Hematopoietic multipotent progenitor cell treated with erythropoietin and hydrocortisone succinate and interleukin-3 and kit ligand, for 6 days (in vitro differentiated cells): ENCODE data around the gene UNC5C.
"Not testable (repeated sequence)": the region's sequence is repeated elsewhere in the genome, so short reads cannot be mapped to it uniquely, and the experiment has no call there.

Experiments used
- DNase-seq: peaks from one replicate; pipeline ENCODE4 v3.0.0-alpha.2; 2015

The UNC5C gene

DNA sequence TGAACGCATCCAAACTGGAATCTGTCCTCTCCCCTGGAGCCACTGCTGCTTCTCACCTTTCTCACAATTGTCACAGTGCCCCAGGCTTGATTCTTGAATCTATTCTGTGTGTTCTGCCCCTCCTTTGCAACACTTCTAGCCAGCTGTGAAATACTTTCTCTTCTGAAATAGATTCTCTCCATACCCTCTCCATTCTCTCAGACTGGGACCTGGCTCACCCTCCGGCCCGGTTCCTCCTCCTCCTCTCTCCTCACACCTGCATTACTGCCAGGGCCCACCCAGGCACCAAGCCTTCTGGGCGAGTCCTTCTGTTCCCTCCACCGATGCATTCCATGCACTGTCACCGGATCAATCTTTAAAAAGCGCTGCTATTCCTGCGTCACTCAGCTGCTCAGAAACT, 336.1 kb downstream of the UNC5C start:
- no peak for DNase-seq

DNA sequence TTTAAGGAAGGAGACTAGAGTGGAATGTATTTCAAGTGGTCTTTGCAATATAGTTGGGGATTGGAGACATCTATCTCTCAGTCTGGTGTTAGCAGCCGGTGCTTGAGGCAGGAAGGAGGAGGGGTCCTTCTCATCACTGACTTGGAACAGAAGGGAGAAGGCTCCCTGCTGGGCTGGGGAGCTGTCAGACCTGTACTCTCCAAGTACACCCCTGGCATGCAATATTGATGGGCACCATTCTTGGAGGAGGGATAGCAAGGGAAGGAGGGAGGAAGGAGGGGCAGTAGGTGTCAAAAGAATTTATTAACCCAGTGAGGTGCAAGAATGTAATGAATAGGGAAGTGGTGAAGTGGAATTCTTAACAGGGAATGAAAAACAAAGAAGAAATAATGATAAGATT, 338.8 kb downstream of the UNC5C start:
- no peak for DNase-seq

DNA sequence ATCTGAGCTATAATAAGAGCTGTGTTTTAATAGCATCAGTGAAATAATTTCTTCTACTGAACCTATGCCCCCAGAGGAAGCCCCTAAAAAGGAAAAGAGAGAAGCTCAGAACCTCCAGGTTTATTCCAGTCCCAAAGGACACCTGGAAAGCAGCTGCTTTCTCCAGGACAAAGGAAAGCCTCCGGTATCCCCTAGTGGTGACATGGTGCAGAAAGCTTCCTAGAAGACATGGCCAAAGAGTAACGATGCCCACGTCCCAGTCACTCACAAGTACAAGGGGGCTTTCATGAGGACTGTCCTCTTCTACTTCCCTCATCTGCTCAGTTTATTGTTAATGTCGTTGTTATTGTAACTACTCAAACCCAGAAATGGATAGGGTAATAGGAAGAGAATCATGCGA, 343.9 kb downstream of the UNC5C start:
- DNase-seq = no peak

DNA sequence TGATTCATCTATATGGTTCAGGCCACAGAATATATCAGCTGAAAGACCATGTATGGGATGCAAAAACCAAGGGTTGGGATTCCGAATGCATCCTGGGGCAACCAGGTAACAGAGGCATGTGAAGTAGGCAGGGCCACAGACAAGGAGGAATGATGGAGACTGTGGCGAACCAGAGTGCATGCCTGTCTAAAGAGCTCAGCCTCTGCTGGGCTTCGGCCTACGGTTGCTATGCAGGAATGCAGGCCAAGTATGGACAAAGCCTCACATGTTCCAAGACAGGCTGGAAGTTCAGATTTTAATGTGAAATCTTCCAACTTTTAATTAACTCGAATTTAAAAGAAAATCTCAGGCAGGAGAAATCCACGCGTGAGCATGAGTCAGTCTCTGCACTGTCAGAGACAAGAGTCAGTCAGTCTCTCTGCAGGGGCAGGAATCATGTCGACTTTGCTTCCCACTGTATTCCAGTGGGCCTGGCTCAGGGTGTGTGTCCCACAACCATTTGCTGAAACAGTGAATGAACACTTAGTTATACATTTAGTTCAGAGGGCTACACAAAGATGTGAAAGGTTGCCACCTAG, 344.4 kb downstream of the UNC5C start:
- DNase-seq = no peak

DNA sequence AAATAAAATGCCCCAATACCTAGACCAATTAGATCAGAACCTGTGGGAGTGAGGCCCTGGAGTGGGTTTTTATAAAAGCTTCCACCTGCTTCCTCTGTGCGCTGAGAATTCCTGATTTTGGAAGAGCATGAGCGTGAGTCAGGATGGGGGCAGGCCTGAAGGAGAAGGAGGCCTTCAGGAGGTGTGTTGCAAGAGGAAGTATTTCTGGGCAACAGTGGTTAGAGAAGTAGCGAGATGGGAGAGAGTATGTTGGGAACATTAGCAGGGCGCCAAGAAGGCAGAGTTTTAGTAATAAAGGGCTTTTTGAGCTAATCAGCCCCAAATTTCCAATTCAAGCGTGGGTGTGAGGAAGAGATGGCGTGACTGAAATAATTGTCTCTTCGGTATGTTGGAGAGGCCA, 349.8 kb downstream of the UNC5C start:
- DNase-seq = no peak

DNA sequence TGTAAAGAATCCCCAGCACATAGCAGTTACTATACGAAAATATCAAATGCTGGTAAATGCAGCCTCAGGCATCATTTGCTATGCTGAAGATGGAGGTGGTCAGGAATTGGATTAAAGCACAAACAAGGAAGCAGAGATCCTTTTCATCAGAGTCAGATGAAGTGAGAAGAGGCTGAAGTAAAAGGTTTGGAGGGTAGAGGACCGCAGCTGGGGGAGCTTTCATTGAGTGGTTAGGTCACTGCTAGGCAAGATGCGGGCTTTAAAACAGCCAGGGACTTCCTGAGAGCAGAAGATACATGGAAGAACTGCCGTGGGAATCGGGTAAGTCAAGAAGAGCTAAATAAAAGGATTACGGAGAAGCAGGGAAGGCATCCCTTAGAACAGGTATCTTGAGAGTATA, 351.4 kb downstream of the UNC5C start:
- DNase-seq = no peak

DNA sequence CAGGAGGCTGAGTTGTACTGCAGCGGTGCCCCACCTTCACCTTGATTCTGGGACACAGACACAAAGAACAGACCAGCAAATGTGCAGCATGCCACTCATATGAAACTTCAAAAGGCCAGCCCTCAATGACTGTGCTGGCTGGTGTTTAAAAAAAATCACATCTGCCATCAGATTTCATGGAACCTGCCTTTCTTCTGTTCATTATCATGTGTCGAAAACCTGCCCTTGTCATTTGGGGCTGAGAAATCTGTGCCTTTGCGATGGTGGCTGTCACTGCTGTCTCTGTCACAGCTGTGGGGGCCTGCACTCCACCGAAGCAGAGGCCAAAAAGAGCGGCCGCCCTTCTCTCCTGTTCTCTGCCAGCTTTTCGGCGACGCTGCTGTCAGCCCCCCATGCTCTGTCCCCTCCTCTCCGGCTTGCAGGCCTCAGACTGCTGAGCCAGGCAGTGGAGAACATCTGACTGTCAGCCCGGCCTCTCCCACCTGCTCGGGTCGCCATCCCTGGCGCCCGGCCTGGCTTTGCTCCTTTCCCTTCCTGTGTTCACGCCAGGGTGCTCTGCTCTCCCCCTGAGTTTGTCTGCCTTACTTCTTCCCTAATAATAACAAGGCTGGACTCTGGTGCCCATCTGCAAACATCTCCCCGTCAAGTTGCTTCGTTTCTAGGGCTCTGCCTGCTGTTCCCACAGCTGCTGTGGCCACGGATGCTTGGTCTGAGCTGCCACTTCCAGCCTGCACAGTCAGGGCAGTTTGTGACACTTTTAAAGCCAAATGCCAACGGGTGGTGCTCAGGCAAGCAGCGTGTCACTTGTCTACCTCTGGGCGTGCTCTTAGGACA, 355.2 kb downstream of the UNC5C start:
- no peak for DNase-seq

DNA sequence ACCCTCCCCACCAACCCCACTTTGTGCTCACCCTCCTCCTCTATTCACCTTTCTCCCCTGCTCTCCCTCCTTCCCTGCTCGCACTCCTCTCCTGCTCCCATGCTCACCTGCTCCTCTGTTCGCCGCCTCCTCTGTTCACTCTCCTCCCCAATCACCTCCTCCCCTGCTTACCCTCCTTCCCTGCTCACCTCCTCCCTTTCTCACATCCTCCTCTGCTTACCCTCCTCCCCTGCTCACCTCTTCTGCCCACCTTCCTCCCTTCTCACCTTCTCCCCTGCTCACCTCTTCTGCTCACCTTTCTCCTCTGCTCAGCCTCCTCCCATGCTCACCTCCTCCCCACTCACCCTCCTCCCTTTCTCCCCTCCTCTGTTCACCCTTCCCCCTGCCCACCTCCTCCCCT, 357.2 kb downstream of the UNC5C start:
- DNase-seq = no peak

DNA sequence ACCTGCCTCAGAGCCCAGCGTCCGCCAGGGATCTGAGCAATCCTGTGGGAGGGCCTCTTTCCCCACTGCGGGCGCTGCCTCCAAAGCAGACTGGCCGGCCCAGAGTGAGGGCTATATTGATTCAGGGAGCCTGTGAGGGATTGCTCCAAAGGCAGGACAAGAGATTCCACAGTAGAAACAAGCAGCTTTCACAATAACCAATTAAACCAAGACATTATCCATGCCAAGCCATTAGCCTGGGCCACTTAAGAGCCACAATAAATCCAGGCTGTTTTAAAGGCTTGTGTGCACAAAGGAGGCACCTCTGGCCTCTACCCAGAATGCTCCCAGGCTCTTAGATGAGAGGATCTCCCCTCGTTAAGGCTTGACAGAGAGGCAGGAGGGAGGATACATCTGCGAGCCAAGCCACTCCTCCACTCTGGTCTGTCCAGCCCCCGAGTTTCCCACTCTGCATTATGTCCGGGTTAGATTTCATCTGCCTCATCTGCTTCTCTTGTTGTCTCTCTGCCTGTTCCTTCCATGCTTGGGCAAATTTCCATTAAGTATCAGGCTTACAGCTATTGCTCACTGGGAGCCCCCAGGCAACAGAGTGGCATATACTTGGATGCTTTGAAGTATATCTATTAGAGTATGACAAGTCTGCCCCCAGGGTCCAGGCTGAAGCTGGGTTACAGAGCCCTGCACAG, 357.9 kb downstream of the UNC5C start:
- DNase-seq = no peak

DNA sequence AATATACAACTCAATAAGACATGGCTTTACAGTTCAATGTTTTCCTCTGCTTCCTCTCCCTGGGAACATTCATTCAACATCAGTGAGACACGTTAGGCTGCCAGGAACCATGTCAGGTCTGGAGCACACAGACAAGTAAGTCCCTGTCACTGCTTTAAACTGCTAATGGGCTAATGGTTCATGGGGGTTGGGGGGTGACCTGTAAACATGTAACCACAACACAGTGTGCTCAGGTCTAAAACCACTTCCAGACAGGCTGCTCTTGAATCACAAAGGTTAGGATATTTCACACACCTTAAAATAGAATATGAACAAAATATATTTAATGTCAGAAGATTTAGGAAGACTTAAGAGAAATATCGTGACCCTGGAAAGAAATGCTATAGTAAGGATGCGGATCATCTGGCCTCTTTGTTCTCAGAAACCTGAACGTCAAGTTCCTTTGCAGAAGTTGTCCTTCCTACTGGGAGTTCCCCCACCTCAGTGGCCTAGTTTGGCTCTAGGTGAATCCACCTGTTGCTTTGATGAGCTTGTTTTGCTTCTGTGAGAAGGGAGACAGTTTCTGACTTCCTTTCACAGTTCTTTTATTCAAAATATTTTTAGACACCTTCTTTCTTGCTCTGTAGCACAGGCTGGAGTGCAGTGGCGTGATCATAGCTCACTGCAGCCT, 359.9 kb downstream of the UNC5C start:
- DNase-seq = no peak

DNA sequence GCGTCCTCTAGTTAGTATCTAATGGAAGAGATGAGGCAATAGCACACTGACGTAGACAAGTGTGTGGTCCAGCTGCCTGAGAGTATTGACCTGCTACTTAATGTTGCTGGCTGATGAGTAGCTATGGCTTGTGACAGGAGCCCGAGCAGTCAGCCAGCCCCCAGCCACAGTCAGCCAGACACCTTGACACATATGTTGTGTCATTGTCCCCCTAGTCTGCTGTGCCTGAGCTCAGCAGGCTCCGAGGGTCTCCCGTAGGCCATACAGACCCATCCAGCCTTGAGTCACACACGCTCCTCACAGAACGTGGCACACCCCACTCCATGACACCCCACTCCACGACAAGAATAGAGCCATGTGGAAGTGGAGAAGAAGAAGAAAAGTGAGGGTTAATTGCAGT, 362.1 kb downstream of the UNC5C start:
- no peak for DNase-seq

DNA sequence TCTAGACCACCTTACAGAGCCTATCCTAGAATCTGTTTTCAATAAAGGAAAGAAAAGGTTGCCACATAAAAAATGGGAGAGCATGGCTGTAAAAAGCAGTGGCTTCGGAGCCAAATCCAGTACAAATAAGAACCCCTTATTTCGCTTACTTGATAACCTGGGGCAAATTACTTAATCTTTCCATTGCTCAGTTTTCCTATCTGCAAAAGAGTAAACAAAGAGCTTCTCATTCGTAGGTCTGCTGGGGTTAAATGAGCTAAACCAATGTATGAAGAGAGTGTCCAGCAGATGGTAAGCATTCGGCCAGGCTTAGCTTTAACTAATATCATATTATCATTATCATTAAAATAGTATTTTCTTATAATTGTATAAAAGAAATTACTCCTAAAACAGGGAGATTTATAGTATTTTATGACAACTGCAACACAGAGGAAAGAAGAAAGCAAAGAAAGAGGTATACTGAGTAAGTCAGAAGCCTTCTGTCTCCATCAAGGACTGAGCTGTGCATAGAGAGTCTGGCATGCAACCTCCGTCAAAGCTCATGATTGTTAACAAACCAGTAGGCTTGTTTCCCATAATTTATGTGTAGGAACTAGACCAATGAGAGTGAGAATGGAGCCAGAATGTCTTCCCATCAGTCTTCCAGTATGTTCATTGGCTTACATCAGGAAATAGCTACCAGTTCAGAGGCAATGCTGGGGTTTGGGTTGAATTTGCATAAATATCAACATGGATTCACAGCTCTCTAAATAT, 364.9 kb downstream of the UNC5C start:
- no peak for DNase-seq

DNA sequence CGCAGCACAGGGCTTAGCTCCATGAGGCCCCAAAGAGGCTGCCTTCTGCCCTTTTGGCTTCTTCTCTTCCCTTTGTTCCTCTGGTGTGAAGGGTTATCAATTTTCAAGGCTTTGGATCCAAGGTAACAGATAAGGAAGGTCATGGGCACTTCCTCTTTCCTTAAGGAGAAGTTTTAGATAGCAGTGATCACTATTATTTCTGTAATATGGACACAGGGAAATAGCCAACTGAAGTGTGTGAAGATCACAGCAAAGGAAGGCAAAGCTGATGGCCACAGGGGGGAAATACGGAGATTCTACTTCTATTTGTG, 366.8 kb downstream of the UNC5C start:
- no peak for DNase-seq

DNA sequence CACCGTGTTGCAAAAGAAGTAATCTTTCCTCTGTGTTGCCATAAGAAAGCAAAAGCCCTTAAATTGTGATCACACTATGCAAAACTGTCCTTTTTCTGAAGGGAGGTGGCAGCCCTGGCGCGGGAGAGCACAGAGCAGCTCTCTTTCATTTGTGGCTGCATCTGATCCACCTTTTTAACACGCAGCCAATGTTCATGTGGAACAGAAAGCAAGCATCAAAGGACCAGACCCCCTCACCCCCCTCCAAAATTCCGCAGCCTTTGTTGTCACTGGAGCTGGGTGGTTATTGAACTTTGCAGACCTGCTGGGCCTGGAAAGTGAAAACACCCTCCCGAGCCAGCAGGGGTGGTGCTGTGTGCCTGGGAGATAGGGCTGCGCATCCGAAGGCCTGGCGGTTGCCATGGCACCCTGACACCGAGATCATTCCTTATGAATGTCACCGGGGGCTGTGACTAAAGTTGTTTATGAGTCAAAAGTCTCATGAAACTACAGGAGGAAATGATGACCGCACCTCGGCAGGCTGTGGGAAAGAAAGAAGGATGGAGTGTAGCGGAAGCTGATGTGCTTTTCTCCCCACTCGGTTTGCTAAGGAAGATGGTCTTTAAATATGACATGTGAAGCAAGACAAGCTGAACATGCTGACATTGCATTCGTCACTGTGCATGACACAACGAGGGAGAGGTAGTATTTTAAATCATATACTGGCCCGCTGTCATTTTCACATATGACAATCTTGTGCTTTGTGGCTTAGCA, 367.4 kb downstream of the UNC5C start:
- DNase-seq = no peak

DNA sequence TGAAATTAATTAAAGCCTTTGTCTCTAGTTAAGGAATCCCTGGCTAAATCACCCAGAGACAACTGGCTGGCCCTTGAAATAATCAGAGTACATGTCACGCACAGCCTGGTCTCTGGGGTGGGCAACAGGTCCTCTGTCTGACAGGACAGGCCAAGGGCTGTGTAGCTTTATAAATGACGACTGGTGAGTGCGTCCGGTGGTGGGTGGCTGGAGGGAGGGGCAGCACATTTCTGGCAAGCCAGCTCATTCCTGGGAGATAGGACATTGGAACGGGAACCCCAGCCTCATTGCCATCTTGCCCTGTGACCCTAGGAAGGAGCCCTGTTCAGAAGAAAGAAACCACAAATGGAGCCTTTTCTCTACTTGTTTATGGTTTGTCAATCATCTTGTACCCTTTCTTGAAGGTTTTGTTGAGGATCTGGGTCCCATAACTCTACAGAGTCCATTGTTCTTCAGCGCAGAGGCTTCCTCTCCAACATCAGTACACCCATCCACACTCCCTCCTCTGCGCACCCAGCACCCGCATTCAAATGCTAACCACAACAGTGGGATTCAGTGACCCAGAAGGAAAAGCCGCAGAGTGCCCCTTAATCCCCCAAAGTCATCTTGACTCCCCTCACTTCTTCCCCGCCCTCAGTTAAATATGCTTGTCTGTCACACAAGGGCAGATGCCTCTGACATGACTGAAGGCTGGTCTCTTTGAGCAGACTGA, 368.1 kb downstream of the UNC5C start:
- DNase-seq = no peak

DNA sequence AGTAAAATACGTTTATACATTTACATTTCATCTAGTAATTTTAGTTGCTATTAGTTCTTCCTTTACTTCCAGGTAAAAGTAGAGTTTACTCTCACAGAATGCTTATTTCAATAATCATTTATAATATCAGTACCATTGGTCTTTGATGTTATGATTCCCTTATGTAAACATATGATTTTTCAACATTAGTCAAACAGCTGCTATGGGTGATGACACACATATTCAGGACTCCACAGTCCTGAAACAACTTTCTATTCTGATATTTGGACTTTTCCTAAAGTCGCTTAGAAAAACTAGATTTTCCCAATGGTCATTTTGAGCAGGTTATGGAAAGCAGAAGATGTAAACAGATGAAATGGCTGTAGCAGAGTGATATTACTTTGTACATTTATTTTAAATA, 369.8 kb downstream of the UNC5C start:
- DNase-seq = no peak

DNA sequence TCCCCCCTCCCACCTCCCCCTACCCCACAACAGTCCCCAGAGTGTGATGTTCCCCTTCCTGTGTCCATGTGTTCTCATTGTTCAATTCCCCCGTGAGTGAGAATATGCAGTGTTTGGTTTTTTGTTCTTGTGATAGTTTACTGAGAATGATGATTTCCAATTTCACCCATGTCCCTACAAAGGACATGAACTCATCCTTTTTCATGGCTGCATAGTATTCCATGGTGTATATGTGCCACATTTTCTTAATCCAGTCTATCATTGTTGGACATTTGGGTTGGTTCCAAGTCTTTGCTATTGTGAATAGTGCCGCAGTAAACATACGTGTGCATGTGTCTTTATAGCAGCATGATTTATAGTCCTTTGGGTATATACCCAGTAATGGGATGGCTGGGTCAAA, 377.4 kb downstream of the UNC5C start:
- not testable (repeated sequence) for DNase-seq

DNA sequence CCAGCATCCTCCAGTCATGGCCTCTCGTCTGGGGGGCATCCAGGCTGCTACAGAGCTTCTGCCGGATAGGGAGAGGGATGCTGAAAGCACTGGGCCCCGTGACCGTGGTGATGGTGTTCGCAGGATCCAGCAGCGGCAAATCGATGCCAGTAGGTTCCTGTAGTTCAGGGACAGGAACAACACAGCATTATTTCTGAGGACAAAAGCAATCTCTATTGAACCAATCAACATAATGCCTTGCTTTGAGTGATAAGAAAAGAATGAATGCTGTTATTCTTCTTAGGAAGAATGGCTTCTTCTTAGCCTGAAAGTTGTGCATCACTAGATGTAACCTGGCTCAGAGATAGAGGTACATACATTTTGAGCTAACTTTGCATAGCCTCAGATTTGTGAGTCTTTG, 378.6 kb downstream of the UNC5C start:
- no peak for DNase-seq

DNA sequence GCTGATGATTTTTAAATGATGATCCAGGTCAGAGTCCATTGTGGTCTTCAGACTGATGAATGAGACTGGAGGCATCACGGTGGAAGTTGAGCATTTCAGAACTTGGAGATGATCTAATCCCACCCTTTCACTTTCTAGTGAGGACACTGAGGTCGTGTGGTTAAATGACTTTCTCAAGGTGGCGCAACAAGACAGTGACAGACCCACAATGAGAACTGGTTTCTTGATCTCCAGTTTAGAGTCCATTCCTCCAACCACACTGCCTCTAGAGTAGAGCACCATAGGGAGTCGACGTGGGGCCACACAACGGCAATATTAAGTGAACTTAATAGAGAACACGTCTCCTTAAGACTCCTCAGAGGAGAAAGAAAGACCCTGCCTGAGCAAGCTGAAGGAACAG, 381.0 kb downstream of the UNC5C start:
- DNase-seq = no peak

DNA sequence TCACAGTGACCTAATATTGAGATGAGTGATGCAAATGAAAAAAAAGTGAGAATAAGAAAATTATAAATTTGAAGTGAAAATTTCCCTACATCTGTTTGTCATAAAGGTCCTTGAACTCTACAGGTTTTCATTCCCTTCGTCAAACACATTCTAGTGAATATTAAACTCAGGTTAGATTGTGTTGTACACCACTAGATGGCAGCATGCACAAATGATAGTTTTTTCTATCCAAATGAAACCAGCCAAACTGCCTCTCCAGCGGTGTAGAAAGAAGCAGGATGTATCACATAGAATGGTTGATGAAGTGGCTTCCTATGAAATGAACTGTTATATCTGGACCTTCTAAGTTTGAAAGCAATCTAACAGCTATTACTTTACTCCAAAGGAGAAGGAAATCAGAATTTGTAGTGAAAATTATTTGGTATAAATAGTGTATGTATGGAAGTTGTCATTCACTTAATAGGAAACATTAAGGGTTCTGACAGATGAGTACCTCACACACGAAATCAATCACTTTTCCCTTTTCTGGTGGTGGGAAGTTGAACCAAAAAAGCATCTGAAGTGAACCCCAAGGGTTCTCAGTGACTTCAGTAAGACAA, 382.7 kb downstream of the UNC5C start:
- peak; percentile 90 for DNase-seq

DNA sequence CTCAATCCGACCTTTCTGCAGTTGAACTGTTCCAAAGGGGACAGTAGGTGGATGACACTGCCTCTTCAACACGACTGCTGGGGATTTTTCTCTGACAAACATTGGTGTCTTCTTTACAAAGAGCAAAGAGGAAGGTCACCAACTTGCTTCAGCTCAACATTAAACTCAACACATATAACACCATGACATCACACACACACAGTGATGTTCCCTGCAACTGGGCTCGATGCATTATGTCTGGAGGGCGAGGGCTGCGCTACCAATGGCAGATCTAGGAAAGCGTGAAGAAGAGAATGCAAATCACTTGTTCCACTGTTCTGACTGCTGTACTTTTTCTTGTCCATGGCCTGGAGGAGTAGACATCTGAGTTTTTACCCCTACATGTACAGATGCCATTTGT, 385.9 kb downstream of the UNC5C start:
- DNase-seq = no peak
